Spinal cord (tissue), 10 donors: ENCODE measurements around the gene PSTPIP1. TPM values are rescaled to one million over a fixed set of nuclear protein-coding genes. Genes with fewer than 3 reads are reported as not detected.
A peak's percentile ranks its signal among the peaks of the same experiment; 100 is the strongest.

Experiments used
- DNase-seq, 6 donors: peaks; one replicate each; pipeline versions ENCODE4 v3.0.0 to v3.0.0-alpha.2; 2013 to 2015; ENCODE audit warnings: low spot score in 6 of 6, low read depth in 4 of 6
- H3K27ac ChIP-seq: one replicate; pipeline ENCODE4 v1.5.1; 2013; ENCODE audit warnings: low read depth, low read length, control low read depth
- H3K27me3 ChIP-seq: one replicate; pipeline ENCODE4 v1.6.1; 2013; ENCODE audit warnings: low read length; ENCODE audit not compliant: control insufficient read depth, insufficient read depth
- H3K36me3 ChIP-seq: one replicate; pipeline ENCODE4 v1.6.1; 2013; ENCODE audit warnings: low read length; ENCODE audit not compliant: control insufficient read depth, insufficient read depth
- H3K4me1 ChIP-seq: one replicate; pipeline ENCODE4 v1.6.1; 2013; ENCODE audit warnings: low read length; ENCODE audit not compliant: control insufficient read depth, insufficient read depth
- H3K4me3 ChIP-seq: one replicate; pipeline ENCODE4 v1.5.1; 2013; ENCODE audit warnings: low read depth, low read length, control low read depth
- H3K9me3 ChIP-seq: one replicate; pipeline ENCODE4 v1.6.1; 2013; ENCODE audit warnings: low read length; ENCODE audit not compliant: control insufficient read depth, insufficient read depth
- whole genome bisulfite sequencing: methylation state at CpG from one replicate; pipeline ENCODE4 v1.1.5; 2013; ENCODE audit warnings: missing lambda C conversion rate; ENCODE audit not compliant: insufficient coverage; 5-methylcytosine and 5-hydroxymethylcytosine counted together
- polyA plus RNA-seq, 2 donors: library from polyadenylated mRNA; unstranded; fragments of 120-200 nt; gene quantifications; one replicate each; pipeline ENCODE4 v1.2.1, GENCODE V29; 2013; ENCODE audit not compliant: insufficient read length in 2 of 2
- small RNA-seq: library from RNA; depleted of rRNA; stranded (forward); fragments of <200 nt; gene quantifications from one replicate; pipeline ENCODE3, GENCODE V24; 2014; ENCODE audit warnings: low replicate concordance
- total RNA-seq, 2 donors: library from RNA; depleted of rRNA in 1 of 2; stranded (reverse); fragments of 120-200 nt in 1 of 2; fragments of >200 nt in 1 of 2; gene quantifications; one replicate each; pipeline versions ENCODE4 v1.2.3 to v1.2.4, GENCODE V29; 2013 to 2014
- donor health status: healthy.

PSTPIP1 gene
- total and polyA plus RNA-seq, 4 donors: 1.4 to 3.3 (median 1.7) TPM

DNA sequence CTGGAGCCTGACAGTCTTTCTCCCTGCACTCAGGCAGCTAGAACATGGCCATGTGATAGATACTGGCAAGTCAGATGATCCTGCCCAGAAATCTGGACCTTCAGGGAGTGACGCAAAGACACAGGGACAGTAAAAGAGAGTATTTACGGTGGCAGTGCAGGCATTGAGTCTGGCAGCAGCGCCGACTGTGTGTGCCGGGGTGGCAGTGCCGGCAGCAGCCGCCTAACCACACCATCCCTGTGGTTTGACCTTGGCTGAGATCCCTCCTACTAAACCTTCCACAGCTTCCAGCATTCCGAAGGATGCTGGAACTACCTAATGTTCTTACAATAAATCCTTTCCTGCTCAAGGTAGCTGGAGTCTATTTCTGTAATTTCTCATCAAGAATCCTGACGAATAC is 80.6 kb downstream of the PSTPIP1 start:
- Histone ChIP-seq H3K4me3 (no peak overlapping the region), H3K27ac (no peak overlapping the region), H3K4me1 (peaks cover 6% of the 10 kb centered on the region), H3K9me3 (no peaks in the 10 kb centered on the region), H3K27me3 (no peaks in the 10 kb centered on the region), H3K36me3 (no peaks in the 10 kb centered on the region)
- WGBS: 33% methylated on average over 7 of the region's 9 CpGs
- peak in 1 of 6 donors; percentile 47 for DNase-seq

DNA sequence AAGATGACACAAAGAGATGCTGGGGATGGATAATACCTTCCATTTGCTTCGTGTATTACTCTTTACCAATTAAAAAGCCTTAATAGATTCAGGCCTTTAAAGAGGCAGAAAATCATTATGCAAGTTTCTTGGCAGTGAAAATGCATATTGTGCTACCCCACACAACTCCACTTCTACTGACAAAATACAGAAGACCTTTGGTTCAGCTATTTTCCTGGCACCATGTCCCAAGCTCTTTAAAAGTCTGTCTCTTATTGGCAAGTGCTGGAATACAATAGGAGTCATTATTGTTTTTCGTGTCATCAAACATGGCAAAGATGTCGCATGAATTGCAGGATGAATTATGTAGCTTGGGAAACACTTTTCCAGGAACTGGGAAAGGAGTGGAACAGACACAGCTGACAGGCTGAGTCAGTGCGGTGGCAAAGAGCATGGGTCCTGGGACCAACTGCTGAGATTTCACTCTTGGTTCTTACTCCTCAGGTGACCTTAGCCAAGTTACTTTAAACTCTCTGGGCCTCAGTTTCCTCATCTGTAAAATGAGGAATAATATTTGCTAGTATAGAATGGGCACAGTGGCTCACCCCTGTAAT is 81.5 kb downstream of the PSTPIP1 start:
- Histone ChIP-seq H3K36me3 (no peaks in the 10 kb centered on the region), H3K27ac (no peak overlapping the region), H3K4me3 (no peak overlapping the region), H3K9me3 (no peaks in the 10 kb centered on the region), H3K4me1 (peaks cover 6% of the 10 kb centered on the region), H3K27me3 (no peaks in the 10 kb centered on the region)
- peak in 2 of 6 donors; percentile 55 to 70 for DNase-seq
- WGBS: 42% methylated on average over 3 of the region's 4 CpGs

DNA sequence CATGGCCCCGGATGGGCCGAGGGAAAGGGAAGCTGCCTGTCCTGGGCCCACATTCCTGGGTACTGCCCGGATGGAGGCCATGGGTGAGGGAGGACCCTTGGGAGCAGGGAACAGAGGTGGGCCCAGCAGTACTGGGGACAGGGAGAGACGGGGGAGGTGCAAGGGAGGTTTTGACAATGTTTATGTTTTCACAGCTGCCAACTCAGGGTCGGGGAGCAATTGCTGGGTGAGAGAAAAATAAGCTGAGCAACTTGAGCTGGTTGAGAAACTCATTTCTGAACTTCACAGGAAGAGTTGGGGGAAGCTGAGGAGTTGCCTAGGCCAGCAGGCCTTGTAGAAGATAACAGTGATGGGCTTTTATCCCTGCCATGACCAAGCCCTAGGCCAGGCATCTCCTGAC is 87.0 kb downstream of the PSTPIP1 start:
- Histone ChIP-seq H3K4me1 (peaks cover 8% of the 10 kb centered on the region), H3K27ac (no peak overlapping the region), H3K27me3 (no peaks in the 10 kb centered on the region), H3K36me3 (no peaks in the 10 kb centered on the region), H3K4me3 (no peak overlapping the region), H3K9me3 (no peaks in the 10 kb centered on the region)
- WGBS: 80% methylated on average over 5 of the region's 5 CpGs
- no peak for DNase-seq

DNA sequence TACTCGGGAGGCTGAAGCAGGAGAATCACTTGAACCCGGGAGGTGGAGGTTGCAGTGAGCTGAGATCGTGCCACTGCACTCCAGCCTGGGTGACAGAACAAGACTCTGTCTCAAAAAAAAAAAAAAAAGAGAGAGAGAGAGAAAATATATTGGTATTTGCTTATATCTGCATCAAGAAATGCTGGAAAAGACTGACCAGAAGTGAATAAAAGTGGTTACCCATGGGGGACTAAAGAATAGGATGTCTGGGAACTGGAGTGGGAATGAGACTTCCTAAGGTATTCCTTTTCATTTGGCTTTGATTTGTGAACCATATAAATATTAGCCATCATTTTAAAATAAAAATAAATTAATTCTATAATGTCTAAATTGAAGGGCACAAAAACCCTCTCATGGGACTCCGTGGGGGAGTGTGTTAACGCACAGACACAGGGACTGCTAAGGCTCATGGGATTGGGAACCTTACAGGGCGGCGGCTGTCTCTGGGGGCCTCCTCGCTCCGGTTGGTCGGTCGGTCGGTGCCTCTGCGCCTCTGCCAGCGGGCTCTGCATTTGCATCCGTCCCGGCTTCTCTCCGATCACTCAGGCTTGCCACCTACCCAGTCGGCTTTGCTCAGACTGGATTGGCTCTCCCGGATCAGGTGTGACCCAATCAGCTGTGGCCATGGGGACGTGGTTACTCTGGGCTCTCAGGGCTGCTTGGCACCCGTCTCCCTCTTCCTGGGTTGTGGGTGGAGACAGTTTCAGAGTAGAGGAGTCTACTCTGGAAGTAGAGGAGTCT is 88.6 kb downstream of the PSTPIP1 start:
- DNase-seq: peak in 2 of 6 donors; percentile 76 to 88
- peaks cover 8% of the 10 kb centered on the region for H3K4me1 ChIP-seq
- no peaks in the 10 kb centered on the region for H3K36me3 ChIP-seq
- WGBS: 9% methylated on average over 19 of the region's 21 CpGs
- no peaks in the 10 kb centered on the region for H3K9me3 ChIP-seq
- H3K4me3 ChIP-seq: peak overlapping the region; percentile 18
- H3K27me3 ChIP-seq: no peaks in the 10 kb centered on the region
- H3K27ac ChIP-seq: no peak overlapping the region

DNA sequence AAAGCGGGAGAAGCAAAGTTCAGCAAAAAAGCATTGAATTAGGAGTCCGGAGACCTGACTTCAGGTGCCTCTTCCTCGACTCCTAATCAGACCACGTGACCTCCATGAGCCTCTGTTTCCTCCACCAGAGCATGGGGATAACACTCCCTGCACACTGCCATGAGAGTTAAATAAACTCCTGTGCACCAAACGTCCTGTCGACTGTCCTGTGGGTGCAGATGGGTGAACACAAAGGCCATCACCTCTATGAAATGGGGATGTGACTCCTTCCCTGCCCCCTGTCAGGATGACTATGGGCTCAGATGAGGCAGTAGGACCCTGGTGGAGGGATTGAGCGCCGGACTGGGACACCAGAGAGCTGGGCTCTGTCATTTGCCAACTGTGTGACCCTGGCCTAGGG is 89.5 kb downstream of the PSTPIP1 start:
- peaks cover 8% of the 10 kb centered on the region for H3K4me1 ChIP-seq
- 96% methylated on average over 6 of the region's 8 CpGs for whole genome bisulfite sequencing
- no peaks in the 10 kb centered on the region for H3K27me3 ChIP-seq
- no peak for DNase-seq
- H3K9me3 ChIP-seq: no peaks in the 10 kb centered on the region
- no peaks in the 10 kb centered on the region for H3K36me3 ChIP-seq
- no peak overlapping the region for H3K27ac ChIP-seq
- H3K4me3 ChIP-seq: no peak overlapping the region

DNA sequence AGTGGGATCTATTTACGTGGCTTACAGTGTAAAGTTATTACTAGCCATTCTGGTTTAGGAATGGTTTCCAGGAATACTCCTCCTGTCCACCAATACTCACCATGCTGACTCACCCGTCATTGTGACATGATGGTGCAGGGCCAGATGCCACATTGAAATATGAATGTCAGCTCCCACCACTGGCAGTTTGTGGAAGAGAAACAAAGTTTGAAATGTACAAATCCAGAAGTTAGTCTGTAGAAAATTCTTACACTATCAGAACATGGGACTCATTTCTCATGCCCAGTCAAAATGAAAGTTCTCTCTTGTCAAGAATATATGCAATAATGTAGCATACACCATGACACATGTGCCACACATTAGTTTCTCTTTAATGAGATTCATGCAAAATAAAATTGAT is 90.4 kb downstream of the PSTPIP1 start:
- Histone ChIP-seq H3K4me1 (peaks cover 8% of the 10 kb centered on the region), H3K27ac (no peak overlapping the region), H3K9me3 (no peaks in the 10 kb centered on the region), H3K4me3 (no peak overlapping the region), H3K27me3 (no peaks in the 10 kb centered on the region), H3K36me3 (no peaks in the 10 kb centered on the region)
- no peak for DNase-seq
- WGBS: no CpG with 5 or more reads among the region's 2 CpGs

Small RNA genes lying within 50 kb of the gene (small RNA-seq; reads per million reads assigned to genes)
- gene RN7SL278P: not detected

Other genes starting within 250 kb of the PSTPIP1 start
- gene SCAPER, start 89.8 kb upstream of the PSTPIP1 start, total RNA-seq: 10 to 100 TPM; 33.2 to 70.3 TPM
- gene SCAPER, start 89.8 kb upstream of the PSTPIP1 start, polyA plus RNA-seq: 10 to 100 TPM; 46.6 to 47.2 TPM
- 100 to 1,000 TPM in 1 of 2 donors, 10 to 100 TPM in 1; 64.1 to 103 TPM for gene RCN2, start 63.4 kb upstream of the PSTPIP1 start, total RNA-seq
- 100 to 1,000 TPM; 149 to 171 TPM for gene RCN2, start 63.4 kb upstream of the PSTPIP1 start, polyA plus RNA-seq
- 100 to 1,000 TPM; 391 to 564 TPM for gene TSPAN3, start 76.0 kb downstream of the PSTPIP1 start, total RNA-seq
- gene TSPAN3, start 76.0 kb downstream of the PSTPIP1 start, polyA plus RNA-seq: 100 to 1,000 TPM; 526 to 639 TPM